HepG2 (cell line): Measurements from ENCODE around the gene APOM. TPM values are rescaled to one million over a fixed set of nuclear protein-coding genes. Genes with fewer than 3 reads are reported as not detected.

Source experiments
- ADNP ChIP-seq: sonication (generic); formaldehyde crosslinking; IDR thresholded peaks from 2 replicates; pipeline ENCODE4 v1.4.0; 2020; ENCODE audit warnings: missing genetic modification reagents
- ARID2 ChIP-seq: sonication (generic); formaldehyde crosslinking; IDR thresholded peaks from 2 replicates; pipeline ENCODE4 v1.8.1; 2022; ENCODE audit warnings: mild to moderate bottlenecking, missing genetic modification reagents, borderline replicate concordance
- ATF4 ChIP-seq, 2 experiments: fragments of 450-650 bp in 1 of 2; sonication (generic) in 1 of 2; formaldehyde crosslinking; IDR thresholded peaks; 2 replicates each; pipeline versions ENCODE4 v1.5.0 to v1.8.0; 2020 to 2022; ENCODE audit warnings: mild to moderate bottlenecking in 1 of 2, missing genetic modification reagents in 1 of 2
- CBX5 ChIP-seq: sonication (generic); formaldehyde crosslinking; IDR thresholded peaks from 2 replicates; pipeline ENCODE4 v1.4.0; 2020; ENCODE audit warnings: missing genetic modification reagents, borderline replicate concordance
- CHCHD3 ChIP-seq: sonication (generic); formaldehyde crosslinking; IDR thresholded peaks from 2 replicates; pipeline ENCODE4 v1.8.0; 2022; ENCODE audit warnings: mild to moderate bottlenecking, missing genetic modification reagents, moderate library complexity
- EP300 ChIP-seq, 3 experiments: sonication (generic) in 1 of 3; formaldehyde crosslinking in 1 of 3; IDR thresholded peaks; 2 replicates each; pipeline versions ENCODE4 v1.5.1 to v1.6.1; 2011 to 2020; ENCODE audit warnings: low read depth in 2 of 3, low read length in 2 of 3, borderline replicate concordance in 1 of 3, improper control_type of control experiment in 1 of 3, mild to moderate bottlenecking in 1 of 3, missing genetic modification reagents in 1 of 3, moderate library complexity in 1 of 3
- ERF ChIP-seq: IDR thresholded peaks from 2 replicates; pipeline ENCODE4 v1.6.1; 2018; ENCODE audit warnings: missing biosample characterization, missing genetic modification reagents
- FOXP1 ChIP-seq, 2 experiments: fragments of 450-650 bp in 1 of 2; IDR thresholded peaks; 2 replicates each; pipeline ENCODE4 v1.6.1; 2017 to 2018; ENCODE audit warnings: antibody characterized with exemption in 1 of 2
- HDAC1 ChIP-seq: sonication (generic); formaldehyde crosslinking; IDR thresholded peaks from 2 replicates; pipeline ENCODE4 v1.5.1; 2020; ENCODE audit warnings: mild to moderate bottlenecking, missing genetic modification reagents
- IRX3 ChIP-seq: sonication (generic); formaldehyde crosslinking; IDR thresholded peaks from 2 replicates; pipeline ENCODE4 v1.8.1; 2023; ENCODE audit warnings: mild to moderate bottlenecking, low read depth, missing genetic modification reagents, borderline replicate concordance
- JUNB ChIP-seq: sonication (generic); formaldehyde crosslinking; IDR thresholded peaks from 2 replicates; pipeline ENCODE4 v1.8.0; 2022; ENCODE audit warnings: missing genetic modification reagents, mild to moderate bottlenecking, borderline replicate concordance
- JUND ChIP-seq: sonication (generic); formaldehyde crosslinking; IDR thresholded peaks from 2 replicates; pipeline ENCODE4 v1.8.0; 2022; ENCODE audit warnings: mild to moderate bottlenecking, missing genetic modification reagents
- KAT7 ChIP-seq: IDR thresholded peaks from 2 replicates; pipeline ENCODE4 v1.6.1; 2018; ENCODE audit warnings: borderline replicate concordance, missing compliant biosample characterization
- MYC ChIP-seq: sonication (generic); formaldehyde crosslinking; IDR thresholded peaks from 2 replicates; pipeline ENCODE4 v1.9.0; 2021; ENCODE audit warnings: missing genetic modification reagents, borderline replicate concordance
- NFIC ChIP-seq: IDR thresholded peaks from 2 replicates; pipeline ENCODE4 v1.6.1; 2012; ENCODE audit warnings: mild to moderate bottlenecking, low read length, inconsistent platforms
- NFKB2 ChIP-seq: sonication (generic); formaldehyde crosslinking; IDR thresholded peaks from 2 replicates; pipeline ENCODE4 v1.4.0; 2020; ENCODE audit warnings: missing genetic modification reagents, borderline replicate concordance
- ONECUT2 ChIP-seq: sonication (generic); formaldehyde crosslinking; IDR thresholded peaks from 2 replicates; pipeline ENCODE4 v1.4.0; 2020; ENCODE audit warnings: missing genetic modification reagents
- SOX13 ChIP-seq, 3 experiments: fragments of 450-650 bp in 1 of 3; sonication (generic) in 1 of 3; formaldehyde crosslinking in 1 of 3; IDR thresholded peaks in 2 of 3; conservative IDR thresholded peaks in 1 of 3; 2 replicates each; pipeline versions ENCODE4 v1.5.0 to v1.6.1; 2016 to 2020; ENCODE audit warnings: antibody characterized with exemption in 1 of 3, mild to moderate bottlenecking in 1 of 3, missing compliant biosample characterization in 1 of 3, missing genetic modification reagents in 1 of 3, moderate library complexity in 1 of 3
- TGIF2 ChIP-seq: IDR thresholded peaks from 2 replicates; pipeline ENCODE4 v1.6.1; 2016; ENCODE audit warnings: control low read depth, missing compliant biosample characterization
- XRCC5 ChIP-seq: fragments of 200-400 bp; formaldehyde crosslinking; optimal IDR thresholded peaks from 2 replicates; pipeline ENCODE3; 2017; ENCODE audit warnings: mild to moderate bottlenecking, low read length
- ZIK1 ChIP-seq: sonication (generic); formaldehyde crosslinking; IDR thresholded peaks from 2 replicates; pipeline ENCODE4 v1.5.0; 2020; ENCODE audit warnings: mild to moderate bottlenecking, low read depth, missing genetic modification reagents, borderline replicate concordance
- ZNF20 ChIP-seq: sonication (generic); formaldehyde crosslinking; IDR thresholded peaks from 2 replicates; pipeline ENCODE4 v1.4.0; 2020; ENCODE audit warnings: mild to moderate bottlenecking, moderate library complexity, missing genetic modification reagents
- ZNF230 ChIP-seq: sonication (generic); formaldehyde crosslinking; IDR thresholded peaks from 2 replicates; pipeline ENCODE4 v1.4.0; 2020; ENCODE audit warnings: mild to moderate bottlenecking, missing genetic modification reagents
- ZNF510 ChIP-seq: sonication (generic); formaldehyde crosslinking; IDR thresholded peaks from 2 replicates; pipeline ENCODE4 v1.4.0; 2020; ENCODE audit warnings: low read depth, mild to moderate bottlenecking, missing genetic modification reagents
- ZNF557 ChIP-seq: sonication (generic); formaldehyde crosslinking; IDR thresholded peaks from 2 replicates; pipeline ENCODE4 v1.4.0; 2020; ENCODE audit warnings: missing genetic modification reagents
- ZNF710 ChIP-seq: sonication (generic); formaldehyde crosslinking; IDR thresholded peaks from 2 replicates; pipeline ENCODE4 v1.5.0; 2020; ENCODE audit warnings: mild to moderate bottlenecking, missing genetic modification reagents, borderline replicate concordance
- polyA plus RNA-seq, 8 experiments: library from polyadenylated mRNA; depleted of rRNA in 3 of 8; stranded (reverse) in 7 of 8; unstranded in 1 of 8; fragments of >200 nt; fragmentation: Illumina TruSeq in 4 of 8; extraction: Trizol in 4 of 8; gene quantifications; 2 replicates each; pipeline versions ENCODE4 v1.2.1 to v1.2.3, GENCODE V29; 2011 to 2016; ENCODE audit warnings: low read depth in 4 of 8, missing spikeins in 1 of 8, mixed read lengths in 1 of 8; ENCODE audit not compliant: insufficient read depth in 1 of 8
- total RNA-seq, 5 experiments: library from RNA; depleted of rRNA; stranded (reverse); fragments of >200 nt; fragmentation: Illumina TruSeq; extraction: Trizol; gene quantifications; 2 replicates each; pipeline ENCODE4 v1.2.3, GENCODE V29; 2016; ENCODE audit warnings: low read depth in 1 of 5

The APOM gene
- total and polyA plus RNA-seq, 2 of the 13 experiments (the other 11 are each of a cell fraction or from before 2014, with no cell fraction given), result 98.2 to 1,140 TPM

DNA sequence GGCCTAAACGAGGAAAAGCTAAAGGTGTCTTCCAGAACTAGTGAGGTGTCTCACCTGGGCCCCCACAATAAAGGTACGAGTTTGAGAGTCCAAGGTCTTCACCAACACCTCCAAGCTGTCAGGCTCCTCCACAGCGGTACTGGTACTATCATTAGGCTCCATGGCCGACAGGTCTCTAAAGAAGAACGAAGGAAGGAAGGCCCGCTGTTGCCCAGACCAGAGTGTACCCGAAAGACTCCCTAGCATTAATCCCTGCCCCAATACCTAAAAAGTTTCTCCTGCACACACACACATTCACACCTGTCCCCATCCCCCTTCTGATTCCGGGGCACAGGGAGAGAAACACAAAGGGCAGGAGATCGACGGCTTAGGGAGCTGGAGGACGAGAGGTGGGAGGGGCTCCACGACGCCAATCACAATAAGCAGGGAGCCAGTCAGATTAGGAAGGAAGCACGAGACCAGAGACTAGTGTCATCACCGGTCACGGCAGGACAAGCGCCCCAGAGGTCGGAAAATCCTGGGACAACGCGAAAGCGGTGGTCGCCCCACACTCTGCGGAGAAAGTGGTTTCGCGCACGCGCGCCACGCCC, 4.0 kb upstream of the APOM start (continued):
- TF ChIP-seq ERF (CRISPR knock-in tag), result 0 out of 2 replicates have a peak, but pooled peaks have one; percentile 1
- no peak for TF ChIP-seq ZNF230 (CRISPR knock-in tag)
- TF ChIP-seq KAT7, result no peak
- peak; percentile 15 for TF ChIP-seq CBX5 (CRISPR knock-in tag)
- TF ChIP-seq ZNF557 (CRISPR knock-in tag), result no peak
- TF ChIP-seq MYC (CRISPR knock-in tag), result 0 out of 2 replicates have a peak, but pooled peaks have one; percentile 16
- TF ChIP-seq ADNP (CRISPR knock-in tag), result no peak
- peak; percentile 26; the same call in 1 of the 2 replicates for TF ChIP-seq JUNB (CRISPR knock-in tag)
- TF ChIP-seq TGIF2 (CRISPR knock-in tag), result peak; percentile 70; the same call in 1 of the 2 replicates
- TF ChIP-seq HDAC1 (CRISPR knock-in tag), result no peak
- TF ChIP-seq ZNF20, result no peak
- TF ChIP-seq JUND (CRISPR knock-in tag), result no peak
- 0 out of 4 replicates have a peak, but pooled peaks of 1 of the 2 experiments have one; percentile 9 for TF ChIP-seq EP300 (IDR thresholded peaks at IDR 0.05; ENCODE audit: low read depth in 2 of 2, low read length in 2 of 2)
- no peak for TF ChIP-seq EP300 (CRISPR knock-in tag; IDR thresholded peaks at IDR 0.05; ENCODE audit: borderline replicate concordance)
- TF ChIP-seq XRCC5, result no peak
- TF ChIP-seq ARID2 (CRISPR knock-in tag), result peak; percentile 78; the same call in 1 of the 2 replicates
- no peak for TF ChIP-seq NFIC
- 0 out of 2 replicates have a peak, but pooled peaks have one; percentile 28 for TF ChIP-seq CHCHD3 (CRISPR knock-in tag)
- TF ChIP-seq ZNF510, result no peak
- TF ChIP-seq ZIK1 (CRISPR knock-in tag), result 0 out of 2 replicates have a peak, but pooled peaks have one; percentile 57
- TF ChIP-seq NFKB2 (CRISPR knock-in tag), result 0 out of 2 replicates have a peak, but pooled peaks have one; percentile 36
- peak; percentile 26; the same call in 1 of the 2 replicates for TF ChIP-seq ZNF710
- peak in 1 of 2 experiments; percentile 4; a peak in 2 of 4 replicates for TF ChIP-seq ATF4 (CRISPR knock-in tag; IDR thresholded peaks at IDR 0.05)
- no peak for TF ChIP-seq FOXP1 (IDR thresholded peaks at IDR 0.05)
- TF ChIP-seq FOXP1 (CRISPR knock-in tag; IDR thresholded peaks at IDR 0.05), result 0 out of 2 replicates have a peak, but pooled peaks have one; percentile 3
- no peak for TF ChIP-seq ONECUT2
- no peak for TF ChIP-seq SOX13 (IDR thresholded peaks at IDR 0.05)
- TF ChIP-seq SOX13 (CRISPR knock-in tag; conservative IDR thresholded peaks at IDR 0.05 in 1 of 2, IDR thresholded peaks at IDR 0.05 in 1 of 2), result peak in 1 of 2 experiments; percentile 46; a peak in 2 of 4 replicates
- TF ChIP-seq IRX3 (CRISPR knock-in tag), result no peak
